HEK293 (cell line): ENCODE data around the gene PYGM.
A peak's percentile ranks its signal among the peaks of the same experiment; 100 is the strongest.

Experiments
- CTCF ChIA-PET: fragments of 350-600 bp; formaldehyde crosslinking; extraction: SDS; loops from one replicate; lab custom pipeline; 2021; ENCODE audit warnings: antibody characterized with exemption; lab: Yijun Ruan, JAX
- POLR2A ChIA-PET: fragments of 300-600 bp; formaldehyde crosslinking; extraction: SDS; loops from one replicate; lab custom pipeline; 2020; ENCODE audit warnings: antibody characterized with exemption, inconsistent platforms; lab: Yijun Ruan, JAX
- H3K27ac ChIP-seq: fragments of 200-500 bp; sonication (Bioruptor generic); 2 replicates; pipeline ENCODE4 v1.5.1; 2014; ENCODE audit warnings: low read depth, low read length, control low read depth, inconsistent platforms; ENCODE audit errors: extremely low read depth
- H3K36me3 ChIP-seq, 2 experiments: fragments of 200-500 bp in 1 of 2; sonication (Bioruptor generic) in 1 of 2; 1 replicate in 1 of 2; 2 replicates in 1 of 2; pipeline ENCODE4 v1.5.1; 2014 to 2017; ENCODE audit warnings: inconsistent platforms in 2 of 2, low read length in 2 of 2; ENCODE audit not compliant: control insufficient read depth in 2 of 2, insufficient read depth in 1 of 2
- H3K4me1 ChIP-seq: fragments of 200-500 bp; sonication (Bioruptor generic); 2 replicates; pipeline ENCODE4 v1.5.1; 2014; ENCODE audit warnings: mild to moderate bottlenecking, low read length, inconsistent platforms; ENCODE audit not compliant: control insufficient read depth, insufficient read depth
- H3K4me3 ChIP-seq: 2 replicates; pipeline ENCODE4 v1.5.1; 2011; ENCODE audit warnings: low read depth, mild to moderate bottlenecking, control low read depth, low read length, moderate library complexity
- H3K9me3 ChIP-seq: fragments of 200-500 bp; sonication (Bioruptor generic); 2 replicates; pipeline ENCODE4 v1.5.1; 2014; ENCODE audit warnings: low read depth, low read length, inconsistent platforms; ENCODE audit not compliant: control insufficient read depth, insufficient read depth
- ATF2 ChIP-seq: fragments of 450-650 bp; formaldehyde crosslinking; IDR thresholded peaks from 2 replicates; pipeline ENCODE4 v1.5.1; 2016; ENCODE audit warnings: missing biosample characterization, missing genetic modification characterization, low read depth
- CTCF ChIP-seq: fragments of 450-650 bp; formaldehyde crosslinking; IDR thresholded peaks from 2 replicates; pipeline ENCODE4 v1.5.1; 2016; ENCODE audit warnings: missing biosample characterization, missing genetic modification characterization
- GLIS1 ChIP-seq: fragments of 450-650 bp; formaldehyde crosslinking; IDR thresholded peaks from 2 replicates; pipeline ENCODE4 v1.5.1; 2016; ENCODE audit warnings: missing biosample characterization, missing genetic modification characterization
- IKZF3 ChIP-seq: fragments of 450-650 bp; IDR thresholded peaks from 2 replicates; pipeline ENCODE4 v1.5.0; 2018; ENCODE audit warnings: missing biosample characterization, mild to moderate bottlenecking, missing genetic modification characterization, moderate library complexity
- KLF16 ChIP-seq: fragments of 450-650 bp; formaldehyde crosslinking; IDR thresholded peaks from 2 replicates; pipeline ENCODE4 v1.5.1; 2017; ENCODE audit warnings: missing biosample characterization, missing genetic modification characterization
- KLF8 ChIP-seq: fragments of 450-650 bp; formaldehyde crosslinking; IDR thresholded peaks from 2 replicates; pipeline ENCODE4 v1.5.1; 2016; ENCODE audit warnings: missing biosample characterization, missing genetic modification characterization
- RBAK ChIP-seq: fragments of 450-650 bp; formaldehyde crosslinking; IDR thresholded peaks from 2 replicates; pipeline ENCODE4 v1.5.1; 2016; ENCODE audit warnings: missing biosample characterization, missing genetic modification characterization
- SP2 ChIP-seq: fragments of 450-650 bp; formaldehyde crosslinking; IDR thresholded peaks from 2 replicates; pipeline ENCODE4 v1.5.1; 2016; ENCODE audit warnings: missing biosample characterization, missing genetic modification characterization
- YY2 ChIP-seq: fragments of 450-650 bp; formaldehyde crosslinking; IDR thresholded peaks from 2 replicates; pipeline ENCODE4 v1.5.1; 2016; ENCODE audit warnings: missing biosample characterization, missing genetic modification characterization
- ZBTB11 ChIP-seq: fragments of 450-650 bp; formaldehyde crosslinking; conservative IDR thresholded peaks from 2 replicates; pipeline ENCODE4 v1.5.1; 2016; ENCODE audit warnings: low read depth, missing biosample characterization, missing genetic modification characterization
- ZEB2 ChIP-seq: fragments of 450-650 bp; formaldehyde crosslinking; IDR thresholded peaks from 2 replicates; pipeline ENCODE4 v1.5.1; 2016; ENCODE audit warnings: missing biosample characterization, missing genetic modification characterization
- ZNF184 ChIP-seq: fragments of 450-650 bp; IDR thresholded peaks from 2 replicates; pipeline ENCODE4 v1.5.1; 2018; ENCODE audit warnings: missing biosample characterization, mild to moderate bottlenecking, missing genetic modification characterization
- ZNF341 ChIP-seq: fragments of 450-650 bp; formaldehyde crosslinking; IDR thresholded peaks from 2 replicates; pipeline ENCODE4; 2016; ENCODE audit warnings: low read depth, missing biosample characterization, missing genetic modification characterization
- ZNF398 ChIP-seq: fragments of 450-650 bp; formaldehyde crosslinking; IDR thresholded peaks from 2 replicates; pipeline ENCODE4 v1.5.1; 2017; ENCODE audit warnings: missing biosample characterization, missing genetic modification characterization
- ZNF488 ChIP-seq: fragments of 450-650 bp; formaldehyde crosslinking; IDR thresholded peaks from 2 replicates; pipeline ENCODE4 v1.5.1; 2016; ENCODE audit warnings: missing biosample characterization, missing genetic modification characterization
- ZNF624 ChIP-seq: fragments of 450-650 bp; formaldehyde crosslinking; IDR thresholded peaks from 2 replicates; pipeline ENCODE4 v1.5.1; 2017; ENCODE audit warnings: missing biosample characterization, missing genetic modification characterization
- ZNF629 ChIP-seq: fragments of 450-650 bp; formaldehyde crosslinking; IDR thresholded peaks from 2 replicates; pipeline ENCODE4 v1.5.1; 2017; ENCODE audit warnings: missing biosample characterization, missing genetic modification characterization
- ZNF664 ChIP-seq: fragments of 450-650 bp; formaldehyde crosslinking; IDR thresholded peaks from 2 replicates; pipeline ENCODE4 v1.5.1; 2016; ENCODE audit warnings: missing biosample characterization, missing genetic modification characterization
- ZNF677 ChIP-seq: fragments of 450-650 bp; IDR thresholded peaks from 2 replicates; pipeline ENCODE4 v1.5.0; 2018; ENCODE audit warnings: missing biosample characterization, mild to moderate bottlenecking, missing genetic modification characterization, moderate library complexity
- ZNF76 ChIP-seq: fragments of 450-650 bp; formaldehyde crosslinking; IDR thresholded peaks from 2 replicates; pipeline ENCODE4; 2016; ENCODE audit warnings: low read depth, missing biosample characterization, missing genetic modification characterization, borderline replicate concordance
- TF ChIP-seq, protein P1 (sequence below): fragments of 450-650 bp; formaldehyde crosslinking; IDR thresholded peaks from 2 replicates; pipeline ENCODE4 v1.5.1; 2016; ENCODE audit warnings: missing biosample characterization, missing genetic modification characterization, low read depth
- TF ChIP-seq, protein P2 (sequence below): fragments of 450-650 bp; formaldehyde crosslinking; IDR thresholded peaks from 2 replicates; pipeline ENCODE4 v1.5.1; 2016; ENCODE audit warnings: missing biosample characterization, missing genetic modification characterization

The PYGM gene

DNA sequence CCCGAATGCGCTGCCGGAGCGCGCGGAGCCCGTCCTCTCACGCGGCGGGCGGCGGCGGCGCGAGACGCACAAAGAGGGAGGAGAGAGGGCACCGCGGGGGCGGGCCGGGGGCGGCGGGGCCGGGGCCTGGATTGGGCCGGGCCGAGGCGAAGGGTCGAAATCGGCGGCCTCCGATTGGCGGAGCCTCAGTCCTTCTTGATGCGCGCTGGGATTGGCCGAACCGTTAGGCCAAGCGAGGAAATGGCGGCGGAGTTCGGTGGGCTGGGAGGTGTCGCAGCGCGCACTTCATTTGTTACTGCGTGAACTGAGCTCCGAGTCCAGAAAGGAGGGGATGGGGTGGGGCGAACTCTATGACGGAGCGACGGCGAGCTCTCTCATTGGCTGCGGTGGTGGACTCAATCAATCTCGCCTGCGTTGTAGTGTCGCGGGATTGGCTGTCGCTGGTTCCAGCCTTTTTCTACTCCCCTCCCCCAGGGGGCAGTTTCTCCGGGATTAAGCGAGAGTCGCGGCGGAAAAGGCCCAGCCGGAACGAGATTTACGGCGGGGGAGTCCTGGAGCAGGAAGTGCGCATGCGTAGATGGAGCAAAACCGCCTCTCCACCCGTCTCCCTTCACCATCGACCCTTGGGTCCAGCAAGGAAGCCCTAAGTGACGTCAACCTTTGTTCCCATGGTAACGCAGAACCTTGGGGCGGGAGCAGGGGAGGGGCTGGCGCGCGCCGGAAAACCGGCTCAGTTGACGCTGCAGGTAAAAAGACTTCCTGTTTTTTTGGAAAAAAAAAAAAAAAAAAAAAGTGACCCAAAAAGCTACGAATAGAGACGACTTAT is 18.9 kb upstream of the PYGM start, which contains the start of gene SF1 (continued):
- TF ChIP-seq IKZF3 (peak; percentile 88), ATF2 (tag by site-specific recombination) (peak; percentile 94), KLF16 (tag by site-specific recombination) (0 out of 2 replicates have a peak, but pooled peaks have one; percentile 18), ZNF629 (peak; percentile 91), ZNF76 (tag by site-specific recombination) (peak; percentile 29; the same call in 1 of the 2 replicates), ZNF677 (tag by site-specific recombination) (0 out of 2 replicates have a peak, but pooled peaks have one; percentile 20), KLF8 (tag by site-specific recombination) (peak; percentile 30; the same call in 1 of the 2 replicates), ZBTB11 (peak; percentile 63), SP2 (tag by site-specific recombination) (peak; percentile 92), ZEB2 (peak; percentile 74), ZNF184 (tag by site-specific recombination) (no peak), GLIS1 (tag by site-specific recombination) (peak; percentile 31; the same call in 1 of the 2 replicates), RBAK (tag by site-specific recombination) (no peak), YY2 (tag by site-specific recombination) (peak; percentile 60; the same call in 1 of the 2 replicates), ZNF341 (tag by site-specific recombination) (peak; percentile 40)
- TF ChIP-seq, protein P1, sequence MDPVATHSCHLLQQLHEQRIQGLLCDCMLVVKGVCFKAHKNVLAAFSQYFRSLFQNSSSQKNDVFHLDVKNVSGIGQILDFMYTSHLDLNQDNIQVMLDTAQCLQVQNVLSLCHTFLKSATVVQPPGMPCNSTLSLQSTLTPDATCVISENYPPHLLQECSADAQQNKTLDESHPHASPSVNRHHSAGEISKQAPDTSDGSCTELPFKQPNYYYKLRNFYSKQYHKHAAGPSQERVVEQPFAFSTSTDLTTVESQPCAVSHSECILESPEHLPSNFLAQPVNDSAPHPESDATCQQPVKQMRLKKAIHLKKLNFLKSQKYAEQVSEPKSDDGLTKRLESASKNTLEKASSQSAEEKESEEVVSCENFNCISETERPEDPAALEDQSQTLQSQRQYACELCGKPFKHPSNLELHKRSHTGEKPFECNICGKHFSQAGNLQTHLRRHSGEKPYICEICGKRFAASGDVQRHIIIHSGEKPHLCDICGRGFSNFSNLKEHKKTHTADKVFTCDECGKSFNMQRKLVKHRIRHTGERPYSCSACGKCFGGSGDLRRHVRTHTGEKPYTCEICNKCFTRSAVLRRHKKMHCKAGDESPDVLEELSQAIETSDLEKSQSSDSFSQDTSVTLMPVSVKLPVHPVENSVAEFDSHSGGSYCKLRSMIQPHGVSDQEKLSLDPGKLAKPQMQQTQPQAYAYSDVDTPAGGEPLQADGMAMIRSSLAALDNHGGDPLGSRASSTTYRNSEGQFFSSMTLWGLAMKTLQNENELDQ (tag by site-specific recombination): no peak
- TF ChIP-seq, protein P2, sequence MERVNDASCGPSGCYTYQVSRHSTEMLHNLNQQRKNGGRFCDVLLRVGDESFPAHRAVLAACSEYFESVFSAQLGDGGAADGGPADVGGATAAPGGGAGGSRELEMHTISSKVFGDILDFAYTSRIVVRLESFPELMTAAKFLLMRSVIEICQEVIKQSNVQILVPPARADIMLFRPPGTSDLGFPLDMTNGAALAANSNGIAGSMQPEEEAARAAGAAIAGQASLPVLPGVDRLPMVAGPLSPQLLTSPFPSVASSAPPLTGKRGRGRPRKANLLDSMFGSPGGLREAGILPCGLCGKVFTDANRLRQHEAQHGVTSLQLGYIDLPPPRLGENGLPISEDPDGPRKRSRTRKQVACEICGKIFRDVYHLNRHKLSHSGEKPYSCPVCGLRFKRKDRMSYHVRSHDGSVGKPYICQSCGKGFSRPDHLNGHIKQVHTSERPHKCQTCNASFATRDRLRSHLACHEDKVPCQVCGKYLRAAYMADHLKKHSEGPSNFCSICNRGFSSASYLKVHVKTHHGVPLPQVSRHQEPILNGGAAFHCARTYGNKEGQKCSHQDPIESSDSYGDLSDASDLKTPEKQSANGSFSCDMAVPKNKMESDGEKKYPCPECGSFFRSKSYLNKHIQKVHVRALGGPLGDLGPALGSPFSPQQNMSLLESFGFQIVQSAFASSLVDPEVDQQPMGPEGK (tag by site-specific recombination): peak; percentile 85

GRCh38 chr11:64778223-64778472 is 18.4 kb upstream of the PYGM start:
- Histone ChIP-seq H3K4me1 (no peaks in the 10 kb centered on the region), H3K4me3 (peak overlapping the region; percentile 96), H3K36me3 (peaks cover 28 to 48% of the 10 kb centered on the region in 2 experiments), H3K9me3 (no peaks in the 10 kb centered on the region), H3K27ac (peak overlapping the region; percentile 97)
- ChIA-PET POLR2A (interaction anchor here (0.6 to 1.9 kb wide), 35 partner anchors 9 to 645 kb away, joined by 3 to 42 read pairs (median 5); partner anchors contain the start of genes CDC42BPG, EHD1, FAU and FKBP2), CTCF (interaction anchor here (0.7 to 1.3 kb wide), 3 partner anchors 10 to 109 kb away, joined by 3 to 9 read pairs (median 4); no protein-coding TSS in a partner anchor)
- no peak for TF ChIP-seq CTCF (tag by site-specific recombination)
- no peak for TF ChIP-seq ZNF488 (tag by site-specific recombination)
- TF ChIP-seq ZNF664 (tag by site-specific recombination): no peak
- TF ChIP-seq ZNF398 (tag by site-specific recombination): 0 out of 2 replicates have a peak, but pooled peaks have one; percentile 15
- no peak for TF ChIP-seq ZNF624 (tag by site-specific recombination)
